HepG2 (cell line): ENCODE results near the gene GRIFIN. TPM values are rescaled to one million over a fixed set of nuclear protein-coding genes. Genes with fewer than 3 reads are reported as not detected.

ENCODE experiments used
- CBFB ChIP-seq: sonication (generic); formaldehyde crosslinking; IDR thresholded peaks from 2 replicates; pipeline ENCODE4 v1.4.0; 2020; ENCODE audit warnings: missing genetic modification reagents
- EHMT2 ChIP-seq: fragments of 200-600 bp; sonication (generic); IDR thresholded peaks from 2 replicates; pipeline ENCODE4 v1.7.0; 2017; ENCODE audit warnings: antibody characterized with exemption, low read depth, low read length, borderline replicate concordance
- JUND ChIP-seq: sonication (generic); formaldehyde crosslinking; IDR thresholded peaks from 2 replicates; pipeline ENCODE4 v1.8.0; 2022; ENCODE audit warnings: mild to moderate bottlenecking, missing genetic modification reagents
- MAFK ChIP-seq, 2 experiments: IDR thresholded peaks in 1 of 2; conservative IDR thresholded peaks in 1 of 2; 2 replicates each; pipeline ENCODE4 v1.6.1; 2011; ENCODE audit warnings: improper control_type of control experiment in 2 of 2, low read length in 2 of 2
- MXD4 ChIP-seq: IDR thresholded peaks from 2 replicates; pipeline ENCODE4 v1.6.1; 2016; ENCODE audit warnings: mild to moderate bottlenecking, missing biosample characterization, missing genetic modification reagents
- NFIC ChIP-seq: IDR thresholded peaks from 2 replicates; pipeline ENCODE4 v1.6.1; 2012; ENCODE audit warnings: mild to moderate bottlenecking, low read length, inconsistent platforms
- PCBP1 ChIP-seq: fragments of 200-400 bp; formaldehyde crosslinking; IDR thresholded peaks from 2 replicates; pipeline ENCODE4 v1.6.1; 2017; ENCODE audit warnings: mild to moderate bottlenecking, low read depth, low read length, borderline replicate concordance
- PCBP2 ChIP-seq: fragments of 200-400 bp; formaldehyde crosslinking; optimal IDR thresholded peaks from 2 replicates; pipeline ENCODE3; 2018; ENCODE audit warnings: low read length, low read depth; ENCODE audit not compliant: poor library complexity, severe bottlenecking
- PTBP1 ChIP-seq: fragments of 200-400 bp; formaldehyde crosslinking; IDR thresholded peaks from 2 replicates; pipeline ENCODE4 v1.6.1; 2018; ENCODE audit warnings: low read length, low read depth; ENCODE audit not compliant: poor library complexity, severe bottlenecking
- RBFOX2 ChIP-seq: fragments of 200-400 bp; formaldehyde crosslinking; IDR thresholded peaks from 2 replicates; pipeline ENCODE4 v1.6.1; 2017; ENCODE audit warnings: low read depth, mild to moderate bottlenecking, low read length
- SMARCC2 ChIP-seq: fragments of 450-650 bp; IDR thresholded peaks from 2 replicates; pipeline ENCODE4 v1.6.1; 2017; ENCODE audit warnings: antibody characterized with exemption, mild to moderate bottlenecking
- ZBTB1 ChIP-seq: sonication (generic); formaldehyde crosslinking; IDR thresholded peaks from 2 replicates; pipeline ENCODE4 v1.4.0; 2020; ENCODE audit warnings: missing genetic modification reagents, borderline replicate concordance
- ZBTB7A ChIP-seq: sonication (generic); formaldehyde crosslinking; IDR thresholded peaks from 2 replicates; pipeline ENCODE4 v1.8.0; 2022; ENCODE audit warnings: mild to moderate bottlenecking, missing genetic modification reagents
- ZNF34 ChIP-seq: sonication (generic); formaldehyde crosslinking; IDR thresholded peaks from 2 replicates; pipeline ENCODE4 v1.4.0; 2020; ENCODE audit warnings: mild to moderate bottlenecking, missing genetic modification reagents, borderline replicate concordance
- ZNF441 ChIP-seq: sonication (generic); formaldehyde crosslinking; IDR thresholded peaks from 2 replicates; pipeline ENCODE4 v1.7.0; 2021; ENCODE audit warnings: missing genetic modification reagents, borderline replicate concordance
- ZNF556 ChIP-seq: sonication (generic); formaldehyde crosslinking; IDR thresholded peaks from 2 replicates; pipeline ENCODE4 v1.4.0; 2020; ENCODE audit warnings: mild to moderate bottlenecking, missing genetic modification reagents, borderline replicate concordance
- ZNF616 ChIP-seq: sonication (generic); formaldehyde crosslinking; IDR thresholded peaks from 2 replicates; pipeline ENCODE4 v1.5.0; 2020; ENCODE audit warnings: low read depth, mild to moderate bottlenecking, missing genetic modification reagents
- ZNF629 ChIP-seq: sonication (generic); formaldehyde crosslinking; conservative IDR thresholded peaks from 2 replicates; pipeline ENCODE4 v1.5.0; 2020; ENCODE audit warnings: missing genetic modification reagents
- polyA plus RNA-seq, 8 experiments: library from polyadenylated mRNA; depleted of rRNA in 3 of 8; stranded (reverse) in 7 of 8; unstranded in 1 of 8; fragments of >200 nt; fragmentation: Illumina TruSeq in 4 of 8; extraction: Trizol in 4 of 8; gene quantifications; 2 replicates each; pipeline versions ENCODE4 v1.2.1 to v1.2.3, GENCODE V29; 2011 to 2016; ENCODE audit warnings: low read depth in 4 of 8, missing spikeins in 1 of 8, mixed read lengths in 1 of 8; ENCODE audit not compliant: insufficient read depth in 1 of 8
- total RNA-seq, 5 experiments: library from RNA; depleted of rRNA; stranded (reverse); fragments of >200 nt; fragmentation: Illumina TruSeq; extraction: Trizol; gene quantifications; 2 replicates each; pipeline ENCODE4 v1.2.3, GENCODE V29; 2016; ENCODE audit warnings: low read depth in 1 of 5
- TF ChIP-seq, protein P1 (sequence below): sonication (generic); formaldehyde crosslinking; IDR thresholded peaks from 2 replicates; pipeline ENCODE4 v1.4.0; 2020; ENCODE audit warnings: missing genetic modification reagents, mild to moderate bottlenecking, borderline replicate concordance
- TF ChIP-seq, protein P2 (sequence below): sonication (generic); formaldehyde crosslinking; IDR thresholded peaks from 2 replicates; pipeline ENCODE4 v1.8.1; 2023; ENCODE audit warnings: mild to moderate bottlenecking, missing genetic modification reagents
- TF ChIP-seq, protein P3 (sequence below): sonication (generic); formaldehyde crosslinking; conservative IDR thresholded peaks from 2 replicates; pipeline ENCODE4 v1.4.0; 2020; ENCODE audit warnings: missing genetic modification reagents
- TF ChIP-seq, protein P4 (sequence below): sonication (generic); formaldehyde crosslinking; IDR thresholded peaks from 2 replicates; pipeline ENCODE4 v1.5.0; 2020; ENCODE audit warnings: missing genetic modification reagents
- TF ChIP-seq, protein P5 (sequence below), 2 experiments: fragments of 450-650 bp in 1 of 2; sonication (generic) in 1 of 2; formaldehyde crosslinking; IDR thresholded peaks; 2 replicates each; pipeline versions ENCODE4 v1.5.0 to v1.8.0; 2020 to 2022; ENCODE audit warnings: mild to moderate bottlenecking in 1 of 2, missing genetic modification reagents in 1 of 2

Gene GRIFIN
- total and polyA plus RNA-seq, 2 of the 13 experiments (the other 11 are each of a cell fraction or from before 2014, with no cell fraction given) = not detected

DNA sequence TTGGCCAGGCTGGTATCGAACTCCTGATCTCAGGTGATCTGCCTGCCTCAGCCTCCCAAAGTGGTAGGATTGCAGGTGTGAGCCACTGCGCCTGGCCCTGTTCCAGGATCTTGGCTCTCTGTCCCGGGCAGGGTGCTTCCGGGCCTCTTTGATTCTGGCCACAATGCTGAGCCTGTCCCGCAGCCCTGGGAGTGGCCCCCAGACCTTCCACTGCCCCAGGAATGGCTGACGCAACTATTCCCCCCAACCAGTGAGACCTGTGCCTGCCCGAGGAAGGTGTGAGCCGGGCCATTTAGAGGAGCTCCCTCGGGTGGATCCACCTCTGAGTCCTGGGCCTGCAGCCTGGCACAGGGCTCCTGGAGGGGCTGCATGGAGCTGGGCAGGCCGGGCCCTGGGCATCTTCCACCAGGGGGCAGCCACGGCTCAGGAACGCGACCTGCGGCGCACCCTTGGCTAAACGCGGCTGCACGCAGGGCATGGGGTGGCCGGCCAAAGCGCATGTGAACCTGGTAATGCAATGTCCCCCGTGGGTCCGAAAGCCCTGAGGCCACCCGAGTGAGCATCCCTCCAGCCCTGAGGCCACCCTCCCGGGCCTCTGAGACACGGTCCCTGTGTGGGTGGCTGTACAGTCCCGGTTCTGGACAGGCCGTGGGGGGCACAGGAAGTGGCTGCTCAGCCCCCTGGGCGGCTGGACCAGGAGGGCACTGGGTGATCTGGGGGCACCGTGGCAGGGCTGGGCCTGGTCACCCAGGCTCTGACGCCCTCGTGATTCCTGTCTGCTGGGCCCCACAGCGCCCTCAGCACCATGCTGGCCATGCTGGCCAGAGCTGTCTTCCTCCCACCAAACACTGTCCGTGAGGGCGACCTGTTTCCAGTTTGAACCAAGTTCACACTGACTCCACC is 24.8 kb downstream of the GRIFIN start (continued):
- TF ChIP-seq ZNF34 (CRISPR knock-in tag) = peak; percentile 86; the same call in 1 of the 2 replicates
- TF ChIP-seq RBFOX2 = peak; percentile 76
- TF ChIP-seq, protein P1, sequence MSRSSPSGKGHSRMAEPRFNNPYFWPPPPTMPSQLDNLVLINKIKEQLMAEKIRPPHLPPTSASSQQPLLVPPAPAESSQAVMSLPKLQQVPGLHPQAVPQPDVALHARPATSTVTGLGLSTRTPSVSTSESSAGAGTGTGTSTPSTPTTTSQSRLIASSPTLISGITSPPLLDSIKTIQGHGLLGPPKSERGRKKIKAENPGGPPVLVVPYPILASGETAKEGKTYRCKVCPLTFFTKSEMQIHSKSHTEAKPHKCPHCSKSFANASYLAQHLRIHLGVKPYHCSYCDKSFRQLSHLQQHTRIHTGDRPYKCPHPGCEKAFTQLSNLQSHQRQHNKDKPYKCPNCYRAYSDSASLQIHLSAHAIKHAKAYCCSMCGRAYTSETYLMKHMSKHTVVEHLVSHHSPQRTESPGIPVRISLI (CRISPR knock-in tag) = no peak
- peak; percentile 24; the same call in 1 of the 2 replicates for TF ChIP-seq ZNF556 (CRISPR knock-in tag)
- TF ChIP-seq ZBTB1 (CRISPR knock-in tag) = no peak
- peak; percentile 70 for TF ChIP-seq MXD4
- TF ChIP-seq, protein P2, sequence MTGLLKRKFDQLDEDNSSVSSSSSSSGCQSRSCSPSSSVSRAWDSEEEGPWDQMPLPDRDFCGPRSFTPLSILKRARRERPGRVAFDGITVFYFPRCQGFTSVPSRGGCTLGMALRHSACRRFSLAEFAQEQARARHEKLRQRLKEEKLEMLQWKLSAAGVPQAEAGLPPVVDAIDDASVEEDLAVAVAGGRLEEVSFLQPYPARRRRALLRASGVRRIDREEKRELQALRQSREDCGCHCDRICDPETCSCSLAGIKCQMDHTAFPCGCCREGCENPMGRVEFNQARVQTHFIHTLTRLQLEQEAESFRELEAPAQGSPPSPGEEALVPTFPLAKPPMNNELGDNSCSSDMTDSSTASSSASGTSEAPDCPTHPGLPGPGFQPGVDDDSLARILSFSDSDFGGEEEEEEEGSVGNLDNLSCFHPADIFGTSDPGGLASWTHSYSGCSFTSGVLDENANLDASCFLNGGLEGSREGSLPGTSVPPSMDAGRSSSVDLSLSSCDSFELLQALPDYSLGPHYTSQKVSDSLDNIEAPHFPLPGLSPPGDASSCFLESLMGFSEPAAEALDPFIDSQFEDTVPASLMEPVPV (CRISPR knock-in tag) = no peak
- TF ChIP-seq, protein P3, sequence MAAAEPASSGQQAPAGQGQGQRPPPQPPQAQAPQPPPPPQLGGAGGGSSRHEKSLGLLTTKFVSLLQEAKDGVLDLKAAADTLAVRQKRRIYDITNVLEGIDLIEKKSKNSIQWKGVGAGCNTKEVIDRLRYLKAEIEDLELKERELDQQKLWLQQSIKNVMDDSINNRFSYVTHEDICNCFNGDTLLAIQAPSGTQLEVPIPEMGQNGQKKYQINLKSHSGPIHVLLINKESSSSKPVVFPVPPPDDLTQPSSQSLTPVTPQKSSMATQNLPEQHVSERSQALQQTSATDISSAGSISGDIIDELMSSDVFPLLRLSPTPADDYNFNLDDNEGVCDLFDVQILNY (CRISPR knock-in tag) = no peak; the same call in 1 of the 2 replicates
- no peak for TF ChIP-seq PCBP2
- TF ChIP-seq PCBP1 = no peak
- no peak for TF ChIP-seq EHMT2
- no peak for TF ChIP-seq ZBTB7A (CRISPR knock-in tag)
- no peak for TF ChIP-seq SMARCC2
- TF ChIP-seq MAFK (conservative IDR thresholded peaks at IDR 0.05 in 1 of 2, IDR thresholded peaks at IDR 0.05 in 1 of 2; ENCODE audit: low read length in 2 of 2) = no peak
- TF ChIP-seq ZNF441 (CRISPR knock-in tag) = no peak
- TF ChIP-seq PTBP1 = no peak
- no peak for TF ChIP-seq ZNF629 (CRISPR knock-in tag)
- TF ChIP-seq, protein P4, sequence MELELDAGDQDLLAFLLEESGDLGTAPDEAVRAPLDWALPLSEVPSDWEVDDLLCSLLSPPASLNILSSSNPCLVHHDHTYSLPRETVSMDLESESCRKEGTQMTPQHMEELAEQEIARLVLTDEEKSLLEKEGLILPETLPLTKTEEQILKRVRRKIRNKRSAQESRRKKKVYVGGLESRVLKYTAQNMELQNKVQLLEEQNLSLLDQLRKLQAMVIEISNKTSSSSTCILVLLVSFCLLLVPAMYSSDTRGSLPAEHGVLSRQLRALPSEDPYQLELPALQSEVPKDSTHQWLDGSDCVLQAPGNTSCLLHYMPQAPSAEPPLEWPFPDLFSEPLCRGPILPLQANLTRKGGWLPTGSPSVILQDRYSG = no peak
- TF ChIP-seq CBFB (CRISPR knock-in tag) = peak; percentile 25; the same call in 1 of the 2 replicates
- no peak for TF ChIP-seq NFIC
- TF ChIP-seq ZNF616 (CRISPR knock-in tag) = 0 out of 2 replicates have a peak, but pooled peaks have one; percentile 12
- no peak; the same call in 1 of the 2 replicates for TF ChIP-seq JUND (CRISPR knock-in tag)
- TF ChIP-seq, protein P5, sequence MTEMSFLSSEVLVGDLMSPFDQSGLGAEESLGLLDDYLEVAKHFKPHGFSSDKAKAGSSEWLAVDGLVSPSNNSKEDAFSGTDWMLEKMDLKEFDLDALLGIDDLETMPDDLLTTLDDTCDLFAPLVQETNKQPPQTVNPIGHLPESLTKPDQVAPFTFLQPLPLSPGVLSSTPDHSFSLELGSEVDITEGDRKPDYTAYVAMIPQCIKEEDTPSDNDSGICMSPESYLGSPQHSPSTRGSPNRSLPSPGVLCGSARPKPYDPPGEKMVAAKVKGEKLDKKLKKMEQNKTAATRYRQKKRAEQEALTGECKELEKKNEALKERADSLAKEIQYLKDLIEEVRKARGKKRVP (CRISPR knock-in tag; IDR thresholded peaks at IDR 0.05) = peak in 1 of 2 experiments; percentile 93; a peak in 2 of 4 replicates
